ENCODE data around the gene CA12.

DNA sequence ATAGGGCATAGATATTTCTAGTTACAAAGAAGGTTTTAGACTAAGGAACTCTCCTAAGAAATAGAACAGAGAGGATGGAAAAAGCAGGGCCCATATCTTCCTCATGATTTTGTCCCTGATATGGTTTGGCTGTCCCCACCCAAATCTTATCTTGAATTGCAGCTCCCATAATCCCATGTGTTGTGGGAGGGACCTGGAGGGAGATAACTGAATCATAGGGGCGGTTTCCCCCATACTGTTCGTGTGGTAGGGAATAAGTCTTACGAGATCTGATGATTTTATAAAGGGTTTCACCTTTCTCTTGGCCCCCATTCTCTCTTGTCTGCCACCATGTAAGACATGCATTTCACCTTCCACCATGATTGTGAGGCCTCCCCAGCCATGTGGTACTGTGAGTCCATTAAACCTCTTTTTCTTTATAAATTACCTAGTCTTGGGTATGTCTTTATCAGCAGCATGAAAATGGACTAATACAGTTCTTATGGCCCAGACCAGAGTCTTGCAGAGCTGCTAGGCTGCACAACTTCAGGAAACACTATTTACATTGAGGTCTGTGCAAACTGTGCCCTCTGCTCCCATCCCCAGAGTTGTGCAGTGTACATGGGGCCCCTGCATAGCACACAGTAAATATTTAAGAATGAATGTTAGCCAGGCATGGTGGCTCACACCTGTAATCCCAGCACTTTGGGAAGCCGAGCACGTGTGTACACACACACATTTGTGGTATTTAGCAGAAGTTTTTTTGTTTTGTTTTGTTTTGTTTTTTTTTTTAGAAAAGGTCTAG is 20.3 kb upstream of the CA12 start:
- no peak for TF ChIP-seq POLR2A (IDR thresholded peaks at IDR 0.05)
- TF ChIP-seq, protein P1, sequence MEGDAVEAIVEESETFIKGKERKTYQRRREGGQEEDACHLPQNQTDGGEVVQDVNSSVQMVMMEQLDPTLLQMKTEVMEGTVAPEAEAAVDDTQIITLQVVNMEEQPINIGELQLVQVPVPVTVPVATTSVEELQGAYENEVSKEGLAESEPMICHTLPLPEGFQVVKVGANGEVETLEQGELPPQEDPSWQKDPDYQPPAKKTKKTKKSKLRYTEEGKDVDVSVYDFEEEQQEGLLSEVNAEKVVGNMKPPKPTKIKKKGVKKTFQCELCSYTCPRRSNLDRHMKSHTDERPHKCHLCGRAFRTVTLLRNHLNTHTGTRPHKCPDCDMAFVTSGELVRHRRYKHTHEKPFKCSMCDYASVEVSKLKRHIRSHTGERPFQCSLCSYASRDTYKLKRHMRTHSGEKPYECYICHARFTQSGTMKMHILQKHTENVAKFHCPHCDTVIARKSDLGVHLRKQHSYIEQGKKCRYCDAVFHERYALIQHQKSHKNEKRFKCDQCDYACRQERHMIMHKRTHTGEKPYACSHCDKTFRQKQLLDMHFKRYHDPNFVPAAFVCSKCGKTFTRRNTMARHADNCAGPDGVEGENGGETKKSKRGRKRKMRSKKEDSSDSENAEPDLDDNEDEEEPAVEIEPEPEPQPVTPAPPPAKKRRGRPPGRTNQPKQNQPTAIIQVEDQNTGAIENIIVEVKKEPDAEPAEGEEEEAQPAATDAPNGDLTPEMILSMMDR (IDR thresholded peaks at IDR 0.05) = no peak
